IMR-90 (cell line): ENCODE data around the gene GK. TPM values are rescaled to one million over a fixed set of nuclear protein-coding genes. Genes with fewer than 3 reads are reported as not detected.
A peak's percentile ranks its signal among the peaks of the same experiment; 100 is the strongest.

Source experiments
- ATAC-seq: fragments of 200-7000 bp; cut with Tn5 transposase; 2 replicates; pipeline ENCODE4 v1.9.1; 2020; ENCODE audit warnings: low read depth, mild to moderate bottlenecking, moderate library complexity
- BruUV-seq: library from RNA; stranded (reverse); fragments of 400-500 nt; replicated peaks from 2 replicates; lab custom pipeline; 2021; lab: Mats Ljungman, UMichigan
- CTCF ChIA-PET: fragments of 300-600 bp; formaldehyde crosslinking; extraction: SDS; loops from one replicate; lab custom pipeline; 2021; ENCODE audit warnings: antibody characterized with exemption; lab: Yijun Ruan, JAX
- POLR2A ChIA-PET: fragments of 300-600 bp; sonication (Branson Sonifier 250); formaldehyde crosslinking; loops from one replicate; lab custom pipeline; 2022; ENCODE audit warnings: antibody characterized with exemption; ENCODE audit not compliant: unreplicated experiment; lab: Charles Lee
- DNase-seq: peaks from one replicate; pipeline ENCODE4 v3.0.0; 2013
- H2AFZ ChIP-seq: replicated peaks from 2 replicates; pipeline ENCODE3; 2013; ENCODE audit warnings: low read length, mild to moderate bottlenecking; ENCODE audit not compliant: poor library complexity
- H2AK5ac ChIP-seq: 2 replicates; pipeline ENCODE4 v1.6.1; 2013; ENCODE audit warnings: low read depth, low read length, inconsistent platforms
- H2AK9ac ChIP-seq: replicated peaks from 2 replicates; pipeline ENCODE3; 2013; ENCODE audit warnings: mild to moderate bottlenecking, low read depth, low read length, moderate library complexity; ENCODE audit not compliant: poor library complexity
- H2BK120ac ChIP-seq: 2 replicates; pipeline ENCODE4 v1.6.1; 2013; ENCODE audit warnings: low read depth, low read length, inconsistent platforms
- H2BK15ac ChIP-seq: 3 replicates; pipeline ENCODE4 v1.6.1; 2013; ENCODE audit warnings: low read depth, low read length, inconsistent platforms
- H2BK20ac ChIP-seq: 2 replicates; pipeline ENCODE4 v1.6.1; 2013; ENCODE audit warnings: low read depth, mild to moderate bottlenecking, inconsistent platforms, low read length, moderate library complexity
- H2BK5ac ChIP-seq: 2 replicates; pipeline ENCODE4 v1.6.1; 2013; ENCODE audit warnings: mild to moderate bottlenecking, low read depth, low read length, inconsistent platforms; ENCODE audit not compliant: poor library complexity, severe bottlenecking
- H3K14ac ChIP-seq: replicated peaks from 2 replicates; pipeline ENCODE4 v1.6.1; 2013; ENCODE audit warnings: low read depth, low read length, inconsistent platforms
- H3K18ac ChIP-seq: 2 replicates; pipeline ENCODE4 v1.6.1; 2013; ENCODE audit warnings: low read depth, low read length, control low read depth
- H3K23ac ChIP-seq: 2 replicates; pipeline ENCODE4 v1.6.1; 2013; ENCODE audit warnings: low read depth, low read length, inconsistent platforms
- H3K27ac ChIP-seq: 2 replicates; pipeline ENCODE4 v1.5.1; 2013; ENCODE audit warnings: mild to moderate bottlenecking, control low read depth, low read length; ENCODE audit not compliant: insufficient read depth
- H3K27me3 ChIP-seq: 2 replicates; pipeline ENCODE4 v1.6.1; 2013; ENCODE audit warnings: low read length; ENCODE audit not compliant: control insufficient read depth, insufficient read depth
- H3K36me3 ChIP-seq: 2 replicates; pipeline ENCODE4 v1.6.1; 2013; ENCODE audit warnings: low read length, mixed read lengths; ENCODE audit not compliant: control insufficient read depth, insufficient read depth
- H3K4ac ChIP-seq: 2 replicates; pipeline ENCODE4 v1.6.1; 2013; ENCODE audit warnings: low read depth, low read length, inconsistent platforms
- H3K4me1 ChIP-seq: 2 replicates; pipeline ENCODE4 v1.6.1; 2013; ENCODE audit warnings: low read length, mixed read lengths; ENCODE audit not compliant: control insufficient read depth, insufficient read depth
- H3K4me2 ChIP-seq: 2 replicates; pipeline ENCODE4 v1.6.1; 2013; ENCODE audit warnings: low read depth, mild to moderate bottlenecking, control low read depth, low read length, moderate library complexity
- H3K4me3 ChIP-seq: 2 replicates; pipeline ENCODE4 v1.5.1; 2013; ENCODE audit warnings: low read depth, mild to moderate bottlenecking, control low read depth, low read length, moderate library complexity; ENCODE audit not compliant: insufficient read depth
- H3K56ac ChIP-seq: 2 replicates; pipeline ENCODE4 v1.6.1; 2013; ENCODE audit warnings: low read length, inconsistent platforms; ENCODE audit not compliant: insufficient read depth; ENCODE audit errors: extremely low read depth
- H3K79me1 ChIP-seq, 2 experiments: 2 replicates each; pipeline ENCODE4 v1.6.1; 2013; ENCODE audit warnings: low read length in 2 of 2, inconsistent platforms in 1 of 2, low read depth in 1 of 2
- H3K9ac ChIP-seq: 2 replicates; pipeline ENCODE4 v1.6.1; 2013; ENCODE audit warnings: low read depth, low read length, control low read depth
- H3K9me1 ChIP-seq: 2 replicates; pipeline ENCODE4 v1.6.1; 2013; ENCODE audit warnings: low read length, inconsistent platforms; ENCODE audit not compliant: insufficient read depth
- H3K9me3 ChIP-seq: 2 replicates; pipeline ENCODE4 v1.6.1; 2013; ENCODE audit warnings: low read length; ENCODE audit not compliant: control insufficient read depth, insufficient read depth
- H4K20me1 ChIP-seq: 2 replicates; pipeline ENCODE4 v1.6.1; 2013; ENCODE audit warnings: low read length, inconsistent platforms; ENCODE audit not compliant: insufficient read depth
- H4K5ac ChIP-seq: 2 replicates; pipeline ENCODE4 v1.6.1; 2013; ENCODE audit warnings: mild to moderate bottlenecking, low read depth, low read length, control low read depth
- H4K8ac ChIP-seq, 2 experiments: 2 replicates each; pipeline ENCODE4 v1.6.1; 2013; ENCODE audit warnings: low read depth in 2 of 2, low read length in 2 of 2, control low read depth in 1 of 2, inconsistent platforms in 1 of 2
- H4K91ac ChIP-seq: 2 replicates; pipeline ENCODE4 v1.6.1; 2013; ENCODE audit warnings: low read depth, low read length, inconsistent platforms; ENCODE audit not compliant: insufficient read depth
- BHLHE40 ChIP-seq: fragments of 150-350 bp; IDR thresholded peaks from 2 replicates; pipeline ENCODE4 v1.6.1; 2016; ENCODE audit warnings: mild to moderate bottlenecking, low read depth, low read length
- CHD1 ChIP-seq: IDR thresholded peaks from 2 replicates; pipeline ENCODE4 v1.6.1; 2012; ENCODE audit warnings: low read depth, low read length, improper control_type of control experiment
- MAZ ChIP-seq: IDR thresholded peaks from 2 replicates; pipeline ENCODE4 v1.6.1; 2012; ENCODE audit warnings: low read depth, mild to moderate bottlenecking, low read length, improper control_type of control experiment, moderate library complexity, borderline replicate concordance
- MXI1 ChIP-seq: IDR thresholded peaks from 2 replicates; pipeline ENCODE4 v1.6.1; 2012; ENCODE audit warnings: low read depth, mild to moderate bottlenecking, low read length, moderate library complexity, borderline replicate concordance
- RAD21 ChIP-seq: IDR thresholded peaks from 2 replicates; pipeline ENCODE4 v1.6.1; 2012; ENCODE audit warnings: low read length, improper control_type of control experiment
- RCOR1 ChIP-seq: IDR thresholded peaks from 2 replicates; pipeline ENCODE4 v1.6.1; 2012; ENCODE audit warnings: mild to moderate bottlenecking, low read length, improper control_type of control experiment; ENCODE audit not compliant: insufficient replicate concordance
- SMC3 ChIP-seq: fragments of 150-350 bp; IDR thresholded peaks from 2 replicates; pipeline ENCODE4 v1.6.1; 2016; ENCODE audit warnings: low read depth, mild to moderate bottlenecking, antibody characterized with exemption, low read length, moderate library complexity
- WGBS, 2 experiments: methylation state at CpG; one replicate each; pipeline versions ENCODE4 v1.1.5 to v1.1.7; 2013; ENCODE audit warnings: missing lambda C conversion rate in 2 of 2; ENCODE audit not compliant: insufficient read length in 1 of 2; ENCODE audit errors: extremely low coverage in 2 of 2; 5-methylcytosine and 5-hydroxymethylcytosine counted together
- dilution Hi-C: fragments of 300-500 bp; cut with HindIII; formaldehyde crosslinking; loops from one replicate; pipeline ENCODE4 v1.14.3; 2018; ENCODE audit warnings: low sequenced_read_pairs; ENCODE audit not compliant: unreplicated experiment
- in situ Hi-C: fragments of 300-500 bp; cut with MboI; formaldehyde crosslinking; loops from 3 replicates; pipeline ENCODE4 v1.14.3; 2019; ENCODE audit warnings: low sequenced_read_pairs, inconsistent platforms, mixed read lengths
- intact Hi-C: fragments of 100-400 bp; cut with micrococcal nuclease; formaldehyde crosslinking; loops from 2 replicates; pipeline ENCODE4 v1.10.0; 2022
- polyA plus RNA-seq, 3 experiments: library from polyadenylated mRNA; depleted of rRNA; stranded (reverse); fragments of >200 nt; gene quantifications; 2 replicates each; pipeline ENCODE4 v1.2.3, GENCODE V29; 2012; ENCODE audit warnings: low replicate concordance in 1 of 3
- total RNA-seq: library from RNA; depleted of rRNA; stranded (reverse); fragments of >200 nt; gene quantifications from 2 replicates; pipeline ENCODE4 v1.2.3, GENCODE V29; 2012

The GK gene
- total and polyA plus RNA-seq, 2 of the 4 experiments (the other 2 are of a cell fraction): 7.6 to 9.3 TPM

GRCh38 chrX:30661228-30661627, 8.0 kb downstream of the GK start:
- Histone ChIP-seq H3K14ac (no peak overlapping the region), H2BK20ac (0 out of 2 replicates have a peak overlapping the region, but pooled peaks have one; percentile 49), H3K56ac (no peak overlapping the region), H3K9ac (no peak overlapping the region), H3K18ac (peak overlapping the region; percentile 91), H2BK15ac (peak overlapping the region; percentile 64; the same call in 1 of the 3 replicates), H3K79me1 (peaks cover 4 to 15% of the 10 kb centered on the region in 2 experiments), H2BK5ac (peak overlapping the region; percentile 58), H4K91ac (peak overlapping the region; percentile 72), H2AK5ac (peak overlapping the region; percentile 63; the same call in 1 of the 2 replicates), H4K5ac (peak overlapping the region; percentile 22), H2AFZ (peak overlapping the region; percentile 51), H3K9me1 (peaks cover 6% of the 10 kb centered on the region), H3K4me2 (no peak overlapping the region), H3K9me3 (no peaks in the 10 kb centered on the region), H3K36me3 (peaks cover 5% of the 10 kb centered on the region), H2BK120ac (0 out of 2 replicates have a peak overlapping the region, but pooled peaks have one; percentile 29), H3K23ac (no peak overlapping the region), H3K4ac (no peak overlapping the region; the same call in 1 of the 2 replicates), H2AK9ac (no peak overlapping the region), H3K4me3 (no peak overlapping the region), H3K27me3 (no peaks in the 10 kb centered on the region), H4K8ac (peak overlapping the region; percentile 38 to 51; a peak in 2 of 4 replicates), H4K20me1 (no peaks in the 10 kb centered on the region), H3K27ac (peak overlapping the region; percentile 49; the same call in 1 of the 2 replicates), H3K4me1 (peaks cover 6% of the 10 kb centered on the region)
- dilution Hi-C loops: no loop called here
- ChIA-PET POLR2A (no interaction called here), CTCF (no interaction called here)
- in situ Hi-C loops: no loop called here
- BruUV-seq: no TSS peak
- ATAC-seq: no peak
- TF ChIP-seq RAD21 (no peak), CHD1 (no peak), SMC3 (no peak), RCOR1 (no peak), MAZ (no peak), MXI1 (no peak), BHLHE40 (no peak)
- WGBS, 2 experiments: 82% methylated on average over 4 of the region's 6 CpGs; no CpG with 5 or more reads in 1 of the 2 experiments
- intact Hi-C loops: no loop called here
- DNase-seq: no peak
